GM19351 (cell line): ENCODE results near the gene OR13F1.
A peak's percentile ranks its signal among the peaks of the same experiment; 100 is the strongest.
"Not testable (repeated sequence)": the region's sequence is repeated elsewhere in the genome, so short reads cannot be mapped to it uniquely, and the experiment has no call there.

Experiments used
- ATAC-seq: cut with Tn5 transposase; IDR thresholded peaks from one replicate; pipeline ENCODE4 v1.9.1; 2021; ENCODE audit warnings: mild to moderate bottlenecking, moderate library complexity; ENCODE audit not compliant: unreplicated experiment

OR13F1 gene

DNA sequence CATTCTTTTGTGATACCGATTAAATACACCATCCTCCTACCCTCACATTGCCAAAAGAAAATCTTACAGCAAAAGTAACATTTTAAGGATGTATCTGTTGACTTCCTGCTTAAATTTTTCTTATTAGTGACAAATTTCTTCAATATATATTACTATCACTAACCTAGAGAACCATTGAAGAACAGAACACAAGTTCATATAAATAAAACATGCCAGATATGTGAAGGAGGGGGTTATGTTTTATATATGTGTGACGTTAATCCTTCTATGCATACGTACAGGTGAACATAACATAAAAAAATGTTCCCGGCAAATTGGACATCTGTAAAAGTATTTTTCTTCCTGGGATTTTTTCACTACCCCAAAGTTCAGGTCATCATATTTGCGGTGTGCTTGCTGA, at the start of gene OR13F1:
Gene OR13F1 (plus strand): TSS at position 301 of the 400 bp plus-strand sequence. CDS start 0 bp downstream, at position 301.
- ATAC-seq = no peak

- ATAC-seq = no peak
Observed at GRCh38 chr9:104456831-104457230, 47.2 kb upstream of the OR13F1 start.

- no peak for ATAC-seq
Observed at GRCh38 chr9:104463864-104464263, 40.2 kb upstream of the OR13F1 start.

- ATAC-seq = no peak
Observed at GRCh38 chr9:104468261-104468660, 35.8 kb upstream of the OR13F1 start.

- ATAC-seq = no peak
Observed at GRCh38 chr9:104482921-104483570, 21.0 kb upstream of the OR13F1 start.

- no peak for ATAC-seq
Observed at GRCh38 chr9:104485014-104485413, 19.0 kb upstream of the OR13F1 start.

DNA sequence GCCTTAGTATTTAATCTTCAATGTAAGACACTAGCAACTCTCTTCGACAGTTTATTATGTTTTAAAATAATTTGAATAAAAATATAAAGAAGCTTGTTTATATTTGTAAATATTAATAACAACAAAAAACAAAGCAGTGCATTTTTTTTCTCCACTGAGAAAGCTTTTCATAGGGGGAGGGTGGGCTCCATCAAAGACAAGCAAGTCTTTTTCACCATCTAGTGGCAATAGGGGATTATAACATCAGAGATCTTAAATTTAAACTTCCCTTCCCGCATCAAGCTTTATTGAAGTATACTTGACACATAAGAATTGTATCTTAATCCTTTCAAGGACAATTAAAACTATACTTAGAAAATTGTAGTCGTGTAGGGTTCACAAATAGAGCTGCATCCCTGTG, 9.3 kb upstream of the OR13F1 start:
- peak; percentile 38 for ATAC-seq

GRCh38 chr9:104503440-104503839, 623 bp upstream of the OR13F1 start:
- ATAC-seq = no peak

DNA sequence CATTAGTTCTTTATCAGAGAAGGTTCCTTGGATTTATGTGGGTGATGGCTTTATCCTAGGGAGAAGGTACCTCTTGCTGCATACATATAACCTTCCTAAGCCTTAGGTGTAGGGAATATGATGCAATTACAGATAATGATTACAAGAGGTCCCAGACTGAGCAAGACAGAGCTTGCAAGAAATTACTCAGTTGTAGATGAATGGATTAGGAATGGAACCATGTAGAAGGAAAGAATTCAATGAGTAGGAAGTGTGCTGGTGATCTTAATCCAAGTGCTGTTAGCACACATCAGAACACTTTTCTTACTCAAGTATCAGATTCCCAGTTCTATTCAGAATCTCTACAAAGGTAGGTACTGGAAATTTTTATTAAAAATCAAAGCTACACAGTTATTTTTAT, 2.5 kb downstream of the OR13F1 start:
- no peak for ATAC-seq

- ATAC-seq = no peak
Observed at GRCh38 chr9:104514901-104515300, 10.8 kb downstream of the OR13F1 start.

DNA sequence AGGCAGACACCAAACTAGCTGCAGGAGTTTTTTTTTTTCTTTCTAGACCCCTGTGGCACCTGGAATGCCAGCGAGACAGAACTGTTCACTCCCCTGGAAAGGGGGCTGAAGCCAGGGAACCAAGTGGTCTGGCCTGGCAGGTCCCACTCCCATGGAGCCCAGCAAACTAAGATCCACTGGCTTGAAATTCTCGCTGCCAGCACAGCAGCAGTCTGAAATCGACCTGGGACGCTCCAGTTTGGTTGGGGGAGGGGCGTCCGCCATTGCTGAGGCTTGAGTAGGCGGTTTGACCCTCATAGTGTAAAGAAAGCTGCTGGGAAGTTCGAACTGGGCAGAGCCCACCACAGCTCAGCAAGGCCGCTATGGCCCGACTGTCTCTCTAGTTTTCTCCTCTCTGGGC, 16.2 kb downstream of the OR13F1 start:
- not testable (repeated sequence) for ATAC-seq

DNA sequence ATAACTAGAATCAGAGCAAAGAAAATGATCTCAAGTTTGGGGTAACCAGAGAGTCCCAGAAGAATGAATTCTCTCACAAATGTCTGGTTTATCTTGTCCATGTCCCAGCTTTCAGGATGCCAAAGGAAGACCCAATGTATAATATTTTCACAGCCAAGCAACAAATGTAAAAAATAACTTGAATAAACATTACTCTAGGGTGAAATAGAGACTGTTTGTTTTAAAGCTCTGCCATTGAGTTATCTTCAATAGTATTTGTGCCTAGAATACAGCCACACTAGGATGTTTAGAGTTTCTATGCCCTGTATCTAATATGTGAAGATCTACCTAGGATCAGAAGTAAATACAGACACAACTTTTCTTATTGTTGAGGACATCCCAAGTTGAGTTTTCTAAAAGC, 23.0 kb downstream of the OR13F1 start, which contains the start of gene OR13C4:
Gene OR13C4 (minus strand): TSS at position 101 of the 400 bp plus-strand sequence. CDS start 0 bp downstream, at position 101.
- no peak for ATAC-seq

- ATAC-seq = no peak
Observed at GRCh38 chr9:104536756-104537155, 32.7 kb downstream of the OR13F1 start, which contains the start of gene OR13C3. Gene OR13C3, minus strand, starts transcription at chr9:104536856. Its CDS starts 133 bp downstream, at chr9:104536723.

DNA sequence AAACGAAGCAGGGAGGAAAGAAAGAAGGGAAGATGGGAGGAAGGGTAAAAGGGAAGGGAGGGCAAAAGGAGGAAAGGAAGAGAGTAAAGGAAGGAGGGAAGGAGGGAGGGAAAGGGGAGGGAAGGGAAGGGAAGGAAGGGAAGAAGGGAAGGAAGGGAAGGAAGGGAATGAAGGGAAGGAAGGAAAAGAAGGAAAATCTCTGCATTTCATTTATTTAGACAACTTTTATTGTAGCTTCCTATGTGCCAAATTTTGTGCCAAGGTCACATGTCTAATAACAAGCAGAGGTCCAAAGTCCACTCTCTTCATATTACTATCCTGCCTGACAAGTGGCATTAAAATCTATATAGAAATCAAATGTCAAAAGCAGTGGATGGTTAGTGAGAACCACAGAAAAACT, 35.2 kb downstream of the OR13F1 start:
- ATAC-seq = no peak

DNA sequence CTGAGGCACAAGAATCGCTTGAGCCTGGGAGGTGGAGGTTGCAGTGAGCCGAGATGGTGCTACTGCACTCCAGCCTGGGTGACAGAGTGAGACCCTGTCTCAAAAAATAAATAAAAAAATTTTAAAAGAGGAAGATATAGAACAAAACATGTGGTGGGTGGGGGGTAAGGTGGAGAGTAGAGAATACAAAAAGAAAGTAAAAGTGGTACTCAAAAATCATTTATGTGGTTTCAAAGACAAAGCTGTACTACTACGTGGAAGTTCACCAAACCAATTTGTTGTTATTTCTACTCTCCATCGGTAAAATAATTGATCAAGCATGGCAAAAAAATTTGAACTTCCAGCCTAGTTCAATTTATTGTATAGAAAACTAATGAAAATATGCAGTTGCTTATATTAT, 40.6 kb downstream of the OR13F1 start:
- ATAC-seq = no peak

GRCh38 chr9:104553261-104553660, 49.2 kb downstream of the OR13F1 start:
- ATAC-seq = no peak
